BE2C (cell line): ENCODE measurements around the gene TMEM37.

Source experiments
- DNase-seq: peaks from one replicate; pipeline ENCODE4 v3.0.0-alpha.2; 2020
- H3K27me3 ChIP-seq: fragments of 250-450 bp; sonication (Bioruptor Pico); 2 replicates; pipeline ENCODE4 v1.5.1; 2020; ENCODE audit warnings: mild to moderate bottlenecking
- H3K36me3 ChIP-seq: fragments of 250-450 bp; sonication (Bioruptor Pico); 2 replicates; pipeline ENCODE4 v1.5.1; 2020; ENCODE audit warnings: mild to moderate bottlenecking
- H3K4me1 ChIP-seq: fragments of 250-450 bp; sonication (Bioruptor Pico); 2 replicates; pipeline ENCODE4 v1.5.1; 2020
- H3K4me3 ChIP-seq: 2 replicates; pipeline ENCODE4 v1.5.1; 2011; ENCODE audit warnings: low read depth, low read length
- H3K9me3 ChIP-seq: fragments of 250-450 bp; sonication (Bioruptor Pico); 2 replicates; pipeline ENCODE4 v1.5.1; 2020
- CTCF ChIP-seq: IDR thresholded peaks from 2 replicates; pipeline ENCODE4 v1.5.1; 2012; ENCODE audit warnings: mild to moderate bottlenecking, low read depth, low read length

The TMEM37 gene

GRCh38 chr2:119425620-119426395 is 5.8 kb upstream of the TMEM37 start:
- H3K4me1 ChIP-seq, result no peaks in the 10 kb centered on the region
- H3K4me3 ChIP-seq, result no peak overlapping the region
- H3K9me3 ChIP-seq, result no peaks in the 10 kb centered on the region
- H3K36me3 ChIP-seq, result no peaks in the 10 kb centered on the region
- DNase-seq, result no peak
- TF ChIP-seq CTCF, result no peak
- H3K27me3 ChIP-seq, result no peaks in the 10 kb centered on the region

GRCh38 chr2:119426396-119426675 is 5.3 kb upstream of the TMEM37 start:
- Histone ChIP-seq H3K9me3 (no peaks in the 10 kb centered on the region), H3K36me3 (no peaks in the 10 kb centered on the region), H3K4me3 (no peak overlapping the region), H3K4me1 (no peaks in the 10 kb centered on the region), H3K27me3 (no peaks in the 10 kb centered on the region)
- no peak for DNase-seq
- no peak for TF ChIP-seq CTCF

GRCh38 chr2:119426801-119427395 is 4.8 kb upstream of the TMEM37 start:
- Histone ChIP-seq H3K36me3 (no peaks in the 10 kb centered on the region), H3K4me1 (no peaks in the 10 kb centered on the region), H3K27me3 (no peaks in the 10 kb centered on the region), H3K4me3 (no peak overlapping the region), H3K9me3 (no peaks in the 10 kb centered on the region)
- no peak for TF ChIP-seq CTCF
- DNase-seq, result no peak

GRCh38 chr2:119427756-119428155 is 3.9 kb upstream of the TMEM37 start:
- no peak for DNase-seq
- no peak for TF ChIP-seq CTCF
- H3K4me3 ChIP-seq, result no peak overlapping the region
- no peaks in the 10 kb centered on the region for H3K9me3 ChIP-seq
- no peaks in the 10 kb centered on the region for H3K4me1 ChIP-seq
- H3K27me3 ChIP-seq, result no peaks in the 10 kb centered on the region
- H3K36me3 ChIP-seq, result no peaks in the 10 kb centered on the region

GRCh38 chr2:119428488-119429224 is 3.0 kb upstream of the TMEM37 start:
- Histone ChIP-seq H3K27me3 (no peaks in the 10 kb centered on the region), H3K36me3 (no peaks in the 10 kb centered on the region), H3K4me1 (no peaks in the 10 kb centered on the region), H3K4me3 (no peak overlapping the region), H3K9me3 (no peaks in the 10 kb centered on the region)
- no peak for DNase-seq
- no peak for TF ChIP-seq CTCF
